MM.1S (cell line): ENCODE data around the gene HKDC1.

Source experiments
- CTCF ChIP-seq: fragments of 300-600 bp; sonication (generic); IDR thresholded peaks from 2 replicates; pipeline ENCODE4 v1.5.1; 2016; ENCODE audit warnings: antibody characterized with exemption, low read length, mixed read lengths
- EZH2 ChIP-seq: fragments of 300-600 bp; sonication (generic); optimal IDR thresholded peaks from 2 replicates; pipeline ENCODE3; 2017; ENCODE audit warnings: low read depth, mild to moderate bottlenecking, antibody characterized with exemption, low read length, mixed read lengths
- EZH2phosphoT487 ChIP-seq: fragments of 300-600 bp; sonication (generic); IDR thresholded peaks from 2 replicates; pipeline ENCODE4 v1.6.1; 2018; ENCODE audit warnings: antibody characterized with exemption, low read length

GRCh38 chr10:69239136-69239535 is 19.0 kb downstream of the HKDC1 start:
- TF ChIP-seq CTCF (no peak), EZH2 (no peak), EZH2phosphoT487 (no peak)
